HepG2 (cell line): ENCODE results near the gene PPFIA4. TPM values are rescaled to one million over a fixed set of nuclear protein-coding genes. Genes with fewer than 3 reads are reported as not detected.

Experiments
- ATAC-seq: fragments of 200-7000 bp; cut with Tn5 transposase; 3 replicates; pipeline ENCODE4 v1.9.1; 2020; ENCODE audit warnings: mild to moderate bottlenecking, moderate library complexity
- BruUV-seq: library from RNA; stranded (reverse); fragments of 400-500 nt; replicated peaks from 2 replicates; lab custom pipeline; 2021; lab: Mats Ljungman, UMichigan
- CTCF ChIA-PET: fragments of 300-600 bp; formaldehyde crosslinking; extraction: SDS; loops from one replicate; lab custom pipeline; 2021; ENCODE audit warnings: low total read pairs, inconsistent platforms, low intra/inter-chr PET ratio; lab: Yijun Ruan, JAX
- POLR2A ChIA-PET: fragments of 350-600 bp; sonication (Branson Sonifier 250); formaldehyde crosslinking; loops from one replicate; lab custom pipeline; 2020; ENCODE audit warnings: antibody characterized with exemption, inconsistent platforms; lab: Yijun Ruan, JAX
- DNase-seq: peaks from one replicate; pipeline ENCODE4 v3.0.0-alpha.2; 2015; ENCODE audit warnings: low spot score
- FAIRE-seq: peaks from 3 replicates; lab custom pipeline; 2011; peaks lifted over from hg19 to GRCh38; lab: Jason Lieb, UNC
- H2AFZ ChIP-seq: one replicate; pipeline ENCODE4 v1.6.1; 2011; ENCODE audit warnings: low read length, inconsistent platforms
- H3K27ac ChIP-seq: fragments of 300-600 bp; 3 replicates; pipeline ENCODE4 v1.8.0; 2011; ENCODE audit warnings: mixed run types, mild to moderate bottlenecking, mixed read lengths, low read length, inconsistent platforms; ENCODE audit not compliant: insufficient read depth; ENCODE audit errors: extremely low read length
- H3K27me3 ChIP-seq, 2 experiments: fragments of 200-600 bp in 1 of 2; 2 replicates in 1 of 2; 3 replicates in 1 of 2; pipeline versions ENCODE4 v1.6.0 to v1.8.0; 2011; ENCODE audit warnings: low read length in 2 of 2, mild to moderate bottlenecking in 2 of 2, moderate library complexity in 2 of 2, inconsistent platforms in 1 of 2; ENCODE audit not compliant: insufficient read depth in 2 of 2, control insufficient read depth in 1 of 2
- H3K36me3 ChIP-seq, 2 experiments: fragments of 200-600 bp in 1 of 2; replicated peaks in 1 of 2; 2 replicates in 1 of 2; 3 replicates in 1 of 2; pipeline versions ENCODE4 v1.5.1 to v1.8.0; 2011; ENCODE audit warnings: low read length in 2 of 2, inconsistent platforms in 1 of 2; ENCODE audit not compliant: insufficient read depth in 2 of 2, control insufficient read depth in 1 of 2
- H3K4me1 ChIP-seq: 2 replicates; pipeline ENCODE4 v1.5.1; 2012; ENCODE audit warnings: low read length, inconsistent platforms; ENCODE audit not compliant: insufficient read depth
- H3K4me2 ChIP-seq: 2 replicates; pipeline ENCODE4 v1.6.0; 2011; ENCODE audit warnings: low read depth, low read length, inconsistent platforms
- H3K4me3 ChIP-seq, 3 experiments: fragments of 200-600 bp in 1 of 3; sonication (generic), shearing (Covaris generic) in 1 of 3; replicated peaks in 1 of 3; 2 replicates each; pipeline ENCODE4 v1.5.1; 2011 to 2016; ENCODE audit warnings: low read length in 3 of 3, inconsistent platforms in 2 of 3, low read depth in 2 of 3, mild to moderate bottlenecking in 2 of 3, control low read depth in 1 of 3, mixed read lengths in 1 of 3; ENCODE audit not compliant: insufficient read depth in 1 of 3
- H3K79me2 ChIP-seq: one replicate; pipeline ENCODE4 v1.6.1; 2011; ENCODE audit warnings: low read length, inconsistent platforms; ENCODE audit not compliant: insufficient read depth
- H3K9ac ChIP-seq: 2 replicates; pipeline ENCODE4 v1.6.0; 2011; ENCODE audit warnings: mild to moderate bottlenecking, low read depth, low read length, inconsistent platforms; ENCODE audit not compliant: insufficient read depth
- H3K9me3 ChIP-seq: 2 replicates; pipeline ENCODE4 v1.5.1; 2012; ENCODE audit warnings: mild to moderate bottlenecking, low read length
- H4K20me1 ChIP-seq: 2 replicates; pipeline ENCODE4 v1.6.0; 2011; ENCODE audit warnings: inconsistent platforms, mild to moderate bottlenecking, low read length, moderate library complexity; ENCODE audit not compliant: insufficient read depth
- ATF7 ChIP-seq, 2 experiments: fragments of 450-650 bp in 1 of 2; sonication (generic) in 1 of 2; formaldehyde crosslinking in 1 of 2; IDR thresholded peaks; 2 replicates each; pipeline versions ENCODE4 v1.4.0 to v1.6.1; 2016 to 2020; ENCODE audit warnings: antibody characterized with exemption in 1 of 2, mild to moderate bottlenecking in 1 of 2, missing genetic modification reagents in 1 of 2
- HNF4A ChIP-seq: sonication (generic); formaldehyde crosslinking; IDR thresholded peaks from 2 replicates; pipeline ENCODE4 v1.4.0; 2020; ENCODE audit warnings: missing genetic modification reagents
- MTA1 ChIP-seq: sonication (generic); formaldehyde crosslinking; IDR thresholded peaks from 2 replicates; pipeline ENCODE4 v1.4.0; 2020; ENCODE audit warnings: missing genetic modification reagents, mild to moderate bottlenecking, borderline replicate concordance
- THYN1 ChIP-seq: sonication (generic); formaldehyde crosslinking; IDR thresholded peaks from 2 replicates; pipeline ENCODE4 v1.8.1; 2023; ENCODE audit warnings: low read depth, mild to moderate bottlenecking, moderate library complexity, missing genetic modification reagents, borderline replicate concordance
- XBP1 ChIP-seq: sonication (generic); formaldehyde crosslinking; IDR thresholded peaks from 2 replicates; pipeline ENCODE4 v1.5.0; 2020; ENCODE audit warnings: missing genetic modification reagents
- ZNF383 ChIP-seq: sonication (generic); formaldehyde crosslinking; IDR thresholded peaks from 2 replicates; pipeline ENCODE4 v1.4.0; 2020; ENCODE audit warnings: missing genetic modification reagents, mild to moderate bottlenecking, borderline replicate concordance
- WGBS: methylation state at CpG from one replicate; pipeline ENCODE4 v1.1.6; 2017; ENCODE audit warnings: low lambda C conversion rate; 5-methylcytosine and 5-hydroxymethylcytosine counted together
- in situ Hi-C: cut with HindIII; loops from 2 replicates; pipeline ENCODE4 v1.10.0; 2017; ENCODE audit warnings: low pct_unique_long_range_greater_than_20kb; ENCODE audit not compliant: extremely low pct_ligation_motif_present
- intact Hi-C: fragments of 100-400 bp; cut with micrococcal nuclease; formaldehyde crosslinking; loops from one replicate; pipeline ENCODE4 v1.10.0; 2022; ENCODE audit not compliant: unreplicated experiment
- polyA plus RNA-seq, 8 experiments: library from polyadenylated mRNA; depleted of rRNA in 3 of 8; stranded (reverse) in 7 of 8; unstranded in 1 of 8; fragments of >200 nt; fragmentation: Illumina TruSeq in 4 of 8; extraction: Trizol in 4 of 8; gene quantifications; 2 replicates each; pipeline versions ENCODE4 v1.2.1 to v1.2.3, GENCODE V29; 2011 to 2016; ENCODE audit warnings: low read depth in 4 of 8, missing spikeins in 1 of 8, mixed read lengths in 1 of 8; ENCODE audit not compliant: insufficient read depth in 1 of 8
- total RNA-seq, 5 experiments: library from RNA; depleted of rRNA; stranded (reverse); fragments of >200 nt; fragmentation: Illumina TruSeq; extraction: Trizol; gene quantifications; 2 replicates each; pipeline ENCODE4 v1.2.3, GENCODE V29; 2016; ENCODE audit warnings: low read depth in 1 of 5
- TF ChIP-seq, protein P1 (sequence below): IDR thresholded peaks from 2 replicates; pipeline ENCODE4 v1.6.1; 2018; ENCODE audit warnings: missing genetic modification reagents, mild to moderate bottlenecking, missing compliant biosample characterization
- TF ChIP-seq, protein P2 (sequence below): sonication (generic); formaldehyde crosslinking; IDR thresholded peaks from 2 replicates; pipeline ENCODE4 v1.5.1; 2020; ENCODE audit warnings: mild to moderate bottlenecking, missing genetic modification reagents, moderate library complexity
- TF ChIP-seq, protein P3 (sequence below): sonication (generic); formaldehyde crosslinking; IDR thresholded peaks from 2 replicates; pipeline ENCODE4 v1.8.0; 2022; ENCODE audit warnings: mild to moderate bottlenecking, missing genetic modification reagents; ENCODE audit not compliant: insufficient replicate concordance

PPFIA4 gene
- total and polyA plus RNA-seq, 2 of the 13 experiments (the other 11 are each of a cell fraction or from before 2014, with no cell fraction given) = 6.4 TPM; not detected in 1

DNA sequence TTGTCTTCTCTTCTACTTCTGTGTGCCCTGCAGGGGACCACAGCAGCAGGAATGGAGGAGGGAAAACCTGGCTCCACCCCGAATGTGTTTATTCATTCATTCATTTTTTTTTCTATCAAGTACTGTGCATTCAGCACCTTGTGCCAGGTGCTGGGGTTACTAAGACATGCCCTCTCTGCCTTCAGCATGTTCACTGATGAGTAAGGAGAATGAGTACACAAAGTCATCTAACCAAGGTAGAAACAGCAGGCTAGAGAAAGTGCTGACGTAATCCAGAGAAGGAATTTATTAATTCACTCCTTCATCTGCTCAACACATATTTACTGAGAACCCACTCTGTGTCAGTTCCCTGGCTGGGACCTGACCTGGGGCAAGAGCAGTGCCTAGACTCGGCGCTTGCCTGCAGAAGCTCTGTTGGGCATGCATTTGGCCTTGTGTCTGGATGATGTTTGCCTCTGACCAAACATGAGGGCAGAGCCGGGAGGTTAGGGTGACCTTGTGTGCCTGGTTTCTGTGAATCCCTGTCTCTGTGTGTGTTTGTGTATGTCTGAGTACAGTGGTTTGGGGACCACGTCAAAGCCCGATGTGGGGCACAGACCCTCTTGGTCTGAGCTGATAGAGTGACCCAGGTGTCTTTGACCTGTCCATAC, 62.8 kb downstream of the PPFIA4 start:
- TF ChIP-seq, protein P1, sequence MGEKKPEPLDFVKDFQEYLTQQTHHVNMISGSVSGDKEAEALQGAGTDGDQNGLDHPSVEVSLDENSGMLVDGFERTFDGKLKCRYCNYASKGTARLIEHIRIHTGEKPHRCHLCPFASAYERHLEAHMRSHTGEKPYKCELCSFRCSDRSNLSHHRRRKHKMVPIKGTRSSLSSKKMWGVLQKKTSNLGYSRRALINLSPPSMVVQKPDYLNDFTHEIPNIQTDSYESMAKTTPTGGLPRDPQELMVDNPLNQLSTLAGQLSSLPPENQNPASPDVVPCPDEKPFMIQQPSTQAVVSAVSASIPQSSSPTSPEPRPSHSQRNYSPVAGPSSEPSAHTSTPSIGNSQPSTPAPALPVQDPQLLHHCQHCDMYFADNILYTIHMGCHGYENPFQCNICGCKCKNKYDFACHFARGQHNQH (CRISPR knock-in tag) = no peak
- peak; percentile 32; the same call in 1 of the 2 replicates for TF ChIP-seq ATF7 (IDR thresholded peaks at IDR 0.05)
- TF ChIP-seq ATF7 (CRISPR knock-in tag; IDR thresholded peaks at IDR 0.05) = no peak
- Histone ChIP-seq H3K79me2 (no peaks in the 10 kb centered on the region), H3K27ac (no peak overlapping the region), H3K36me3 (no peaks in the 10 kb centered on the region), H3K27me3 (peaks cover 5 to 14% of the 10 kb centered on the region in 2 experiments; a peak in 4 of 5 replicates), H2AFZ (no peak overlapping the region), H3K4me3 (no peak overlapping the region), H3K9me3 (no peaks in the 10 kb centered on the region), H3K9ac (no peak overlapping the region), H3K4me1 (no peaks in the 10 kb centered on the region), H4K20me1 (no peaks in the 10 kb centered on the region), H3K4me2 (no peak overlapping the region)
- DNase-seq (peak; percentile 12), FAIRE-seq (no peak), ATAC-seq (peak; percentile 19; the same call in 1 of the 3 replicates)
- CTCF ChIA-PET = no interaction called here
- in situ Hi-C loops = no loop called here
- 15% methylated on average over 3 of the region's 7 CpGs for WGBS
- POLR2A ChIA-PET = no interaction called here
- intact Hi-C loops = no loop called here
- BruUV-seq = no TSS peak

DNA sequence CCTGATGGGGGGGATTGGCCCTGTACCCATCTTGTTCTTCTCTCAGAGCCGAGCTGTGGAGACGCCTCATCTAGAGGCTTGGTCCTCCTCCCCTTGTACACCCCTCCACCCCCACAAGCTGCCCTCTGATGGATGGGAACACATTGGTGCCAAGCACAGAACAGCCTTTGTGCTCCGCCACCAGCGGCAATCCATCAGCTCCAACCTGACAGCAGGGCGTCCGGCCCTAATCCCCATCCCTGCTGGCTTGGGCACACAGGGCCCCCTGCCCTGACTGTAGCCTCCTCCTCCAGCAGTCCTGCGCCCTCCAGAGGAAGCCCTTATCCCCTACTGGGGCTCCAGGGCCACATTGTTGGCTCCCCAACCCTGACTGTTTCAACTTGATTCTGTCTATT, 63.4 kb downstream of the PPFIA4 start:
- 41% methylated on average over 5 of the region's 7 CpGs for WGBS
- Histone ChIP-seq H3K9ac (no peak overlapping the region), H2AFZ (no peak overlapping the region), H3K27ac (no peak overlapping the region), H3K4me2 (no peak overlapping the region), H3K27me3 (peaks cover 3 to 14% of the 10 kb centered on the region in 2 experiments; a peak in 4 of 5 replicates), H3K4me3 (no peak overlapping the region), H3K9me3 (peaks cover 5% of the 10 kb centered on the region; the same call in 1 of the 2 replicates), H3K4me1 (no peaks in the 10 kb centered on the region), H3K36me3 (no peaks in the 10 kb centered on the region), H3K79me2 (no peaks in the 10 kb centered on the region), H4K20me1 (no peaks in the 10 kb centered on the region)
- no peak for DNase-seq
- no peak for FAIRE-seq
- no TSS peak for BruUV-seq
- in situ Hi-C loops = no loop called here
- ChIA-PET POLR2A (no interaction called here), CTCF (no interaction called here)
- intact Hi-C loops = no loop called here
- ATAC-seq = no peak
- TF ChIP-seq, protein P2, sequence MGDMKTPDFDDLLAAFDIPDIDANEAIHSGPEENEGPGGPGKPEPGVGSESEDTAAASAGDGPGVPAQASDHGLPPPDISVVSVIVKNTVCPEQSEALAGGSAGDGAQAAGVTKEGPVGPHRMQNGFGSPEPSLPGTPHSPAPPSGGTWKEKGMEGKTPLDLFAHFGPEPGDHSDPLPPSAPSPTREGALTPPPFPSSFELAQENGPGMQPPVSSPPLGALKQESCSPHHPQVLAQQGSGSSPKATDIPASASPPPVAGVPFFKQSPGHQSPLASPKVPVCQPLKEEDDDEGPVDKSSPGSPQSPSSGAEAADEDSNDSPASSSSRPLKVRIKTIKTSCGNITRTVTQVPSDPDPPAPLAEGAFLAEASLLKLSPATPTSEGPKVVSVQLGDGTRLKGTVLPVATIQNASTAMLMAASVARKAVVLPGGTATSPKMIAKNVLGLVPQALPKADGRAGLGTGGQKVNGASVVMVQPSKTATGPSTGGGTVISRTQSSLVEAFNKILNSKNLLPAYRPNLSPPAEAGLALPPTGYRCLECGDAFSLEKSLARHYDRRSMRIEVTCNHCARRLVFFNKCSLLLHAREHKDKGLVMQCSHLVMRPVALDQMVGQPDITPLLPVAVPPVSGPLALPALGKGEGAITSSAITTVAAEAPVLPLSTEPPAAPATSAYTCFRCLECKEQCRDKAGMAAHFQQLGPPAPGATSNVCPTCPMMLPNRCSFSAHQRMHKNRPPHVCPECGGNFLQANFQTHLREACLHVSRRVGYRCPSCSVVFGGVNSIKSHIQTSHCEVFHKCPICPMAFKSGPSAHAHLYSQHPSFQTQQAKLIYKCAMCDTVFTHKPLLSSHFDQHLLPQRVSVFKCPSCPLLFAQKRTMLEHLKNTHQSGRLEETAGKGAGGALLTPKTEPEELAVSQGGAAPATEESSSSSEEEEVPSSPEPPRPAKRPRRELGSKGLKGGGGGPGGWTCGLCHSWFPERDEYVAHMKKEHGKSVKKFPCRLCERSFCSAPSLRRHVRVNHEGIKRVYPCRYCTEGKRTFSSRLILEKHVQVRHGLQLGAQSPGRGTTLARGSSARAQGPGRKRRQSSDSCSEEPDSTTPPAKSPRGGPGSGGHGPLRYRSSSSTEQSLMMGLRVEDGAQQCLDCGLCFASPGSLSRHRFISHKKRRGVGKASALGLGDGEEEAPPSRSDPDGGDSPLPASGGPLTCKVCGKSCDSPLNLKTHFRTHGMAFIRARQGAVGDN = no peak
- no peak for TF ChIP-seq MTA1 (CRISPR knock-in tag)
- TF ChIP-seq HNF4A (CRISPR knock-in tag) = no peak
- no peak for TF ChIP-seq THYN1
- no peak for TF ChIP-seq ZNF383 (CRISPR knock-in tag)
- no peak for TF ChIP-seq XBP1 (CRISPR knock-in tag)
- TF ChIP-seq, protein P3, sequence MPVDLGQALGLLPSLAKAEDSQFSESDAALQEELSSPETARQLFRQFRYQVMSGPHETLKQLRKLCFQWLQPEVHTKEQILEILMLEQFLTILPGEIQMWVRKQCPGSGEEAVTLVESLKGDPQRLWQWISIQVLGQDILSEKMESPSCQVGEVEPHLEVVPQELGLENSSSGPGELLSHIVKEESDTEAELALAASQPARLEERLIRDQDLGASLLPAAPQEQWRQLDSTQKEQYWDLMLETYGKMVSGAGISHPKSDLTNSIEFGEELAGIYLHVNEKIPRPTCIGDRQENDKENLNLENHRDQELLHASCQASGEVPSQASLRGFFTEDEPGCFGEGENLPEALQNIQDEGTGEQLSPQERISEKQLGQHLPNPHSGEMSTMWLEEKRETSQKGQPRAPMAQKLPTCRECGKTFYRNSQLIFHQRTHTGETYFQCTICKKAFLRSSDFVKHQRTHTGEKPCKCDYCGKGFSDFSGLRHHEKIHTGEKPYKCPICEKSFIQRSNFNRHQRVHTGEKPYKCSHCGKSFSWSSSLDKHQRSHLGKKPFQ (CRISPR knock-in tag) = no peak
